ENCODE measurements around the gene FRMD4A. TPM values are rescaled to one million over a fixed set of nuclear protein-coding genes. Genes with fewer than 3 reads are reported as not detected.
"Not testable (repeated sequence)": the region's sequence is repeated elsewhere in the genome, so short reads cannot be mapped to it uniquely, and the experiment has no call there.

The FRMD4A gene
- total and polyA plus RNA-seq, 11 donors: 12.2 to 58.1 (median 28.1) TPM

- Histone ChIP-seq H3K4me1 (peaks cover 0 to 33% (median 11%) of the 10 kb centered on the region in 12 donors), H3K27me3 (no peaks in the 10 kb centered on the region), H3K36me3 (no peaks in the 10 kb centered on the region), H3K9me3 (no peaks in the 10 kb centered on the region), H3K4me3 (no peak overlapping the region), H3K27ac (no peak overlapping the region)
- TF ChIP-seq POLR2A (IDR thresholded peaks at IDR 0.05): no peak
- TF ChIP-seq, protein P1, sequence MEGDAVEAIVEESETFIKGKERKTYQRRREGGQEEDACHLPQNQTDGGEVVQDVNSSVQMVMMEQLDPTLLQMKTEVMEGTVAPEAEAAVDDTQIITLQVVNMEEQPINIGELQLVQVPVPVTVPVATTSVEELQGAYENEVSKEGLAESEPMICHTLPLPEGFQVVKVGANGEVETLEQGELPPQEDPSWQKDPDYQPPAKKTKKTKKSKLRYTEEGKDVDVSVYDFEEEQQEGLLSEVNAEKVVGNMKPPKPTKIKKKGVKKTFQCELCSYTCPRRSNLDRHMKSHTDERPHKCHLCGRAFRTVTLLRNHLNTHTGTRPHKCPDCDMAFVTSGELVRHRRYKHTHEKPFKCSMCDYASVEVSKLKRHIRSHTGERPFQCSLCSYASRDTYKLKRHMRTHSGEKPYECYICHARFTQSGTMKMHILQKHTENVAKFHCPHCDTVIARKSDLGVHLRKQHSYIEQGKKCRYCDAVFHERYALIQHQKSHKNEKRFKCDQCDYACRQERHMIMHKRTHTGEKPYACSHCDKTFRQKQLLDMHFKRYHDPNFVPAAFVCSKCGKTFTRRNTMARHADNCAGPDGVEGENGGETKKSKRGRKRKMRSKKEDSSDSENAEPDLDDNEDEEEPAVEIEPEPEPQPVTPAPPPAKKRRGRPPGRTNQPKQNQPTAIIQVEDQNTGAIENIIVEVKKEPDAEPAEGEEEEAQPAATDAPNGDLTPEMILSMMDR (IDR thresholded peaks at IDR 0.05): no peak
- ATAC-seq (no peak), DNase-seq (no peak)
- 83 to 92% (median 87%) methylated on average over 18 of the region's 18 CpGs for WGBS, 4 donors
- intact Hi-C loops (cut with DNase I): no loop called here
Measured at GRCh38 chr10:13868528-13869294, 462.0 kb downstream of the FRMD4A start.

DNA sequence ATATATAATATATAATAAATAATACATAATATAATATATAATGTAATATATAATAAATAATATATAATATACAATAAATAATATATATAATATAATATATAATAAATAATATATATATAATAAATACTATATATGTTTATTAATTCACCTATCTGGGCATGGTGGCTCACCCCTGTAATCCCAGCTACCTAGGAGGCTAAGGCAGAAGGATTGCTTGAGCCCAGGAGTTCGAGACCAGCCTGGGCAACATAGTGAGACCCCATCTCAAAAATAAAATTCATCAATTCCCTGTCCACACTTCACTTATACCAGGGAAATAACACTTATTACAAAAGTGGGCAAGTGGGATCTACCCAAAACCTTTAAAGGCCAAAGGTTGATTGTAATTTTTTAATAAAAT, 462.9 kb downstream of the FRMD4A start:
- WGBS, 4 donors: 36 to 98% (median 97%) methylated on average over 1 of the region's 1 CpG
- H3K27ac ChIP-seq: no peak overlapping the region
- DNase-seq: no peak

DNA sequence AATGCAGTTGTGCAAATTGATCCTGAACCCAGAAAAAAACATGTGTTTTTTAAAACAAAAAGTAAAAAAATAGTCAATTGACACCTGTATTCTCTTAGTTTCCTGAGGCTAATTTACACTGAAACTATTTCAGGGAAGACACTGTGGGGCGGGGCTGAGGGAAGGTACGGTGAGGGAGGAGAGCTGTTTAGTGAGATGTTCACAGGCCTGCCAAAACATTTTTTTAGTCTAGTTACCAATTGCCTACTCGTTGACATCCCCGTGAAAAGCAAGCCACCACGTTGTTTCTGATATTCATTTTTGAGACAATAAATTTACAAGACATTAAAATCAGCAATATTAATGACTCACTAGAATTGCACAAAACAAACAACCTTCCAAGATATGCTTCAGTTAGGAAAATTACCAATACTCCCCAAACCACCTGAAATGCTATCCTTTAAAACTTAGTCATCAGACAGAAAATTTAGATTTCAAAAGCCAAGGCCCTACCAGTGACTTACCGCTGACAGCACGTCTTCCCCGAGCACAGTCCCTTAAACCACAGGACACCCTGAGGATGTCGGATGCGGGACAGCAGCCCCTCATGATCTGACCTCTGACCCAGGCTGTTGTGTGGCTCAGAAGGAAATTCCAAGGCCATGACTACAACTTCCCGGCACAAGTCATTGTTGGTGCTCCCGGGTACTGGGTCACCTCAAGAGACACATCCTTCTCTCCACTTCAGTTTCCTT, 464.8 kb downstream of the FRMD4A start:
- Histone ChIP-seq H3K9me3 (no peaks in the 10 kb centered on the region), H3K27me3 (no peaks in the 10 kb centered on the region), H3K4me1 (peaks cover 0 to 36% (median 11%) of the 10 kb centered on the region in 12 donors), H3K4me3 (peak overlapping the region in 5 of 12 donors; percentile 1 to 28 (median 20)), H3K36me3 (no peaks in the 10 kb centered on the region), H3K27ac (peak overlapping the region; percentile 37 to 76 (median 68))
- intact Hi-C loops (cut with DNase I): loop anchor here in 1 of 10 donors (1.0 kb wide), 1 partner anchor 25 kb away; no protein-coding TSS in a partner anchor
- DNase-seq (peak; percentile 46 to 68 (median 57)), ATAC-seq (peak in 3 of 4 donors; percentile 71 to 92 (median 83))
- 53 to 64% (median 59%) methylated on average over 10 to 12 of the region's 12 CpGs for WGBS, 4 donors
- TF ChIP-seq, protein P1 (IDR thresholded peaks at IDR 0.05): no peak
- TF ChIP-seq POLR2A (IDR thresholded peaks at IDR 0.05): no peak

More for the DNA sequence above, 462.9 kb downstream of the FRMD4A start:
- intact Hi-C loops (cut with DNase I): no loop called here
- Histone ChIP-seq H3K36me3 (no peaks in the 10 kb centered on the region), H3K27me3 (no peaks in the 10 kb centered on the region), H3K4me3 (no peak overlapping the region), H3K4me1 (peaks cover 0 to 32% (median 14%) of the 10 kb centered on the region in 12 donors), H3K9me3 (no peaks in the 10 kb centered on the region)
- TF ChIP-seq, protein P1 (IDR thresholded peaks at IDR 0.05): no peak
- TF ChIP-seq POLR2A (IDR thresholded peaks at IDR 0.05): no peak
- ATAC-seq: no peak

- Histone ChIP-seq H3K4me3 (peak overlapping the region in 1 of 12 donors; percentile 2), H3K27ac (peak overlapping the region in 11 of 12 donors; percentile 47 to 76 (median 68)), H3K4me1 (peaks cover 0 to 41% (median 13%) of the 10 kb centered on the region in 12 donors)
- DNase-seq, H3K27me3 ChIP-seq, ATAC-seq, H3K9me3 ChIP-seq, H3K36me3 ChIP-seq: not testable (repeated sequence)
- intact Hi-C loops (cut with DNase I): loop anchor here in 1 of 10 donors (1.0 kb wide), 1 partner anchor 26 kb away; no protein-coding TSS in a partner anchor
- WGBS, 4 donors: 95 to 97% (median 96%) methylated on average over 4 of the region's 4 CpGs
Measured at GRCh38 chr10:13865220-13865619, 465.5 kb downstream of the FRMD4A start.

Measured in heart left ventricle (tissue), 16 donors.